ENCODE data around the gene RAB31. TPM values are rescaled to one million over a fixed set of nuclear protein-coding genes. Genes with fewer than 3 reads are reported as not detected.
A peak's percentile ranks its signal among the peaks of the same experiment; 100 is the strongest.

The RAB31 gene
- total and polyA plus RNA-seq, 2 of the 13 experiments (the other 11 are each of a cell fraction or from before 2014, with no cell fraction given), result 1.1 to 1.7 TPM

- no peak for TF ChIP-seq KDM5B (CRISPR knock-in tag; IDR thresholded peaks at IDR 0.05; ENCODE audit: borderline replicate concordance)
Measured at GRCh38 chr18:9878095-9878494, 170.0 kb downstream of the RAB31 start (continued).

- H3K4me3 ChIP-seq (replicated peaks in 1 of 3; ENCODE audit: insufficient read depth in 1 of 3, low read depth in 2 of 3, low read length in 3 of 3), result no peak overlapping the region
- in situ Hi-C loops (cut with HindIII; ENCODE audit: extremely low pct_ligation_motif_present, low pct_unique_long_range_greater_than_20kb) (no loop called here), intact Hi-C loops (cut with micrococcal nuclease; ENCODE audit: unreplicated experiment) (no loop called here)
- no peaks in the 10 kb centered on the region for H4K20me1 ChIP-seq (ENCODE audit: insufficient read depth, low read length)
- FAIRE-seq, result no peak
- no peaks in the 10 kb centered on the region for H3K36me3 ChIP-seq (replicated peaks in 1 of 2; ENCODE audit: control insufficient read depth in 1 of 2, insufficient read depth in 2 of 2, low read length in 2 of 2)
- ATAC-seq, result no peak
- no peaks in the 10 kb centered on the region for H3K27me3 ChIP-seq (ENCODE audit: control insufficient read depth in 1 of 2, insufficient read depth in 2 of 2, low read length in 2 of 2)
- H3K4me1 ChIP-seq (ENCODE audit: insufficient read depth, low read length), result peaks cover 17% of the 10 kb centered on the region
- TF ChIP-seq, protein P1, sequence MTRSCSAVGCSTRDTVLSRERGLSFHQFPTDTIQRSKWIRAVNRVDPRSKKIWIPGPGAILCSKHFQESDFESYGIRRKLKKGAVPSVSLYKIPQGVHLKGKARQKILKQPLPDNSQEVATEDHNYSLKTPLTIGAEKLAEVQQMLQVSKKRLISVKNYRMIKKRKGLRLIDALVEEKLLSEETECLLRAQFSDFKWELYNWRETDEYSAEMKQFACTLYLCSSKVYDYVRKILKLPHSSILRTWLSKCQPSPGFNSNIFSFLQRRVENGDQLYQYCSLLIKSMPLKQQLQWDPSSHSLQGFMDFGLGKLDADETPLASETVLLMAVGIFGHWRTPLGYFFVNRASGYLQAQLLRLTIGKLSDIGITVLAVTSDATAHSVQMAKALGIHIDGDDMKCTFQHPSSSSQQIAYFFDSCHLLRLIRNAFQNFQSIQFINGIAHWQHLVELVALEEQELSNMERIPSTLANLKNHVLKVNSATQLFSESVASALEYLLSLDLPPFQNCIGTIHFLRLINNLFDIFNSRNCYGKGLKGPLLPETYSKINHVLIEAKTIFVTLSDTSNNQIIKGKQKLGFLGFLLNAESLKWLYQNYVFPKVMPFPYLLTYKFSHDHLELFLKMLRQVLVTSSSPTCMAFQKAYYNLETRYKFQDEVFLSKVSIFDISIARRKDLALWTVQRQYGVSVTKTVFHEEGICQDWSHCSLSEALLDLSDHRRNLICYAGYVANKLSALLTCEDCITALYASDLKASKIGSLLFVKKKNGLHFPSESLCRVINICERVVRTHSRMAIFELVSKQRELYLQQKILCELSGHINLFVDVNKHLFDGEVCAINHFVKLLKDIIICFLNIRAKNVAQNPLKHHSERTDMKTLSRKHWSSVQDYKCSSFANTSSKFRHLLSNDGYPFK (CRISPR knock-in tag; IDR thresholded peaks at IDR 0.05; ENCODE audit: borderline replicate concordance), result no peak
- TF ChIP-seq, protein P2, sequence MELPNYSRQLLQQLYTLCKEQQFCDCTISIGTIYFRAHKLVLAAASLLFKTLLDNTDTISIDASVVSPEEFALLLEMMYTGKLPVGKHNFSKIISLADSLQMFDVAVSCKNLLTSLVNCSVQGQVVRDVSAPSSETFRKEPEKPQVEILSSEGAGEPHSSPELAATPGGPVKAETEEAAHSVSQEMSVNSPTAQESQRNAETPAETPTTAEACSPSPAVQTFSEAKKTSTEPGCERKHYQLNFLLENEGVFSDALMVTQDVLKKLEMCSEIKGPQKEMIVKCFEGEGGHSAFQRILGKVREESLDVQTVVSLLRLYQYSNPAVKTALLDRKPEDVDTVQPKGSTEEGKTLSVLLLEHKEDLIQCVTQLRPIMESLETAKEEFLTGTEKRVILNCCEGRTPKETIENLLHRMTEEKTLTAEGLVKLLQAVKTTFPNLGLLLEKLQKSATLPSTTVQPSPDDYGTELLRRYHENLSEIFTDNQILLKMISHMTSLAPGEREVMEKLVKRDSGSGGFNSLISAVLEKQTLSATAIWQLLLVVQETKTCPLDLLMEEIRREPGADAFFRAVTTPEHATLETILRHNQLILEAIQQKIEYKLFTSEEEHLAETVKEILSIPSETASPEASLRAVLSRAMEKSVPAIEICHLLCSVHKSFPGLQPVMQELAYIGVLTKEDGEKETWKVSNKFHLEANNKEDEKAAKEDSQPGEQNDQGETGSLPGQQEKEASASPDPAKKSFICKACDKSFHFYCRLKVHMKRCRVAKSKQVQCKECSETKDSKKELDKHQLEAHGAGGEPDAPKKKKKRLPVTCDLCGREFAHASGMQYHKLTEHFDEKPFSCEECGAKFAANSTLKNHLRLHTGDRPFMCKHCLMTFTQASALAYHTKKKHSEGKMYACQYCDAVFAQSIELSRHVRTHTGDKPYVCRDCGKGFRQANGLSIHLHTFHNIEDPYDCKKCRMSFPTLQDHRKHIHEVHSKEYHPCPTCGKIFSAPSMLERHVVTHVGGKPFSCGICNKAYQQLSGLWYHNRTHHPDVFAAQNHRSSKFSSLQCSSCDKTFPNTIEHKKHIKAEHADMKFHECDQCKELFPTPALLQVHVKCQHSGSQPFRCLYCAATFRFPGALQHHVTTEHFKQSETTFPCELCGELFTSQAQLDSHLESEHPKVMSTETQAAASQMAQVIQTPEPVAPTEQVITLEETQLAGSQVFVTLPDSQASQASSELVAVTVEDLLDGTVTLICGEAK (IDR thresholded peaks at IDR 0.05), result peak; percentile 38; the same call in 1 of the 2 replicates
- TF ChIP-seq, protein P2 (CRISPR knock-in tag; IDR thresholded peaks at IDR 0.05), result peak; percentile 94
- no peak overlapping the region for H3K27ac ChIP-seq (ENCODE audit: extremely low read length, insufficient read depth, low read length)
- no TSS peak for BruUV-seq (replicated peaks)
- no peak overlapping the region for H2AFZ ChIP-seq (ENCODE audit: low read length)
- 95% methylated on average over 6 of the region's 6 CpGs for WGBS (ENCODE audit: low lambda C conversion rate)
- no peak for DNase-seq (ENCODE audit: low spot score)
- H3K9ac ChIP-seq (ENCODE audit: insufficient read depth, low read depth, low read length), result no peak overlapping the region
- H3K79me2 ChIP-seq (ENCODE audit: insufficient read depth, low read length), result no peaks in the 10 kb centered on the region
- ChIA-PET POLR2A (no interaction called here), CTCF (ENCODE audit: low intra/inter-chr PET ratio, low total read pairs) (no interaction called here)
- no peak overlapping the region for H3K4me2 ChIP-seq (ENCODE audit: low read depth, low read length)
- H3K9me3 ChIP-seq (ENCODE audit: low read length), result no peaks in the 10 kb centered on the region
Measured at GRCh38 chr18:9878783-9879242, 170.7 kb downstream of the RAB31 start.
